GM20431 (cell line): ENCODE data around the gene GARIN1A.
"Not testable (repeated sequence)": the region's sequence is repeated elsewhere in the genome, so short reads cannot be mapped to it uniquely, and the experiment has no call there.

Source experiments
- in situ Hi-C: fragments of 300-500 bp; cut with MseI, MboI; formaldehyde crosslinking; loops from one replicate; pipeline ENCODE4 v1.15.0; 2020; ENCODE audit warnings: low sequenced_read_pairs; ENCODE audit not compliant: unreplicated experiment

The GARIN1A gene

GRCh38 chr7:128681794-128682537 lies 9.9 kb downstream of the GARIN1A start:
- in situ Hi-C loops: no loop called here

- in situ Hi-C loops: not testable (repeated sequence)
These were observed 11.2 kb downstream of the GARIN1A start for GRCh38 chr7:128683270-128683669.

- in situ Hi-C loops: not testable (repeated sequence)
These were observed 11.6 kb downstream of the GARIN1A start for GRCh38 chr7:128683738-128684137.

- in situ Hi-C loops: no loop called here
These were observed 15.0 kb downstream of the GARIN1A start for GRCh38 chr7:128687131-128687530.

GRCh38 chr7:128688492-128688891 lies 16.4 kb downstream of the GARIN1A start:
- in situ Hi-C loops: no loop called here

- in situ Hi-C loops: not testable (repeated sequence)
These were observed 17.3 kb downstream of the GARIN1A start for GRCh38 chr7:128689161-128689935.

GRCh38 chr7:128691227-128691626 lies 19.1 kb downstream of the GARIN1A start:
- in situ Hi-C loops: no loop called here

- in situ Hi-C loops: no loop called here
These were observed 20.7 kb downstream of the GARIN1A start for GRCh38 chr7:128692623-128693270.

- in situ Hi-C loops: no loop called here
These were observed 21.4 kb downstream of the GARIN1A start for GRCh38 chr7:128693373-128694015.

- in situ Hi-C loops: no loop called here
These were observed 22.6 kb downstream of the GARIN1A start for GRCh38 chr7:128694738-128695137.

- in situ Hi-C loops: no loop called here
These were observed 25.3 kb downstream of the GARIN1A start for GRCh38 chr7:128697302-128697905.

GRCh38 chr7:128699196-128699712 lies 27.2 kb downstream of the GARIN1A start:
- in situ Hi-C loops: no loop called here

GRCh38 chr7:128699895-128700294 lies 27.8 kb downstream of the GARIN1A start:
- in situ Hi-C loops: no loop called here

- in situ Hi-C loops: no loop called here
These were observed 29.1 kb downstream of the GARIN1A start for GRCh38 chr7:128701062-128701785.

- in situ Hi-C loops: no loop called here
These were observed 31.6 kb downstream of the GARIN1A start for GRCh38 chr7:128703609-128704241.

GRCh38 chr7:128705891-128706333 lies 33.8 kb downstream of the GARIN1A start:
- in situ Hi-C loops: no loop called here

- in situ Hi-C loops: no loop called here
These were observed 35.7 kb downstream of the GARIN1A start for GRCh38 chr7:128707752-128708151.

- in situ Hi-C loops: no loop called here
These were observed 36.1 kb downstream of the GARIN1A start for GRCh38 chr7:128708235-128708634.

GRCh38 chr7:128708824-128709223 lies 36.7 kb downstream of the GARIN1A start:
- in situ Hi-C loops: no loop called here
